GM10266 (cell line): ENCODE data around the gene PRDM15.

ENCODE experiments used
- DNase-seq: peaks from one replicate; pipeline ENCODE4 v3.0.0; 2012; ENCODE audit errors: extremely low spot score
- TF ChIP-seq, protein P1 (sequence below): IDR thresholded peaks from 2 replicates; pipeline ENCODE4 v1.5.1; 2012; ENCODE audit warnings: mild to moderate bottlenecking, low read depth; ENCODE audit not compliant: control insufficient read depth, insufficient read depth; ENCODE audit errors: missing control alignments

The PRDM15 gene

DNA sequence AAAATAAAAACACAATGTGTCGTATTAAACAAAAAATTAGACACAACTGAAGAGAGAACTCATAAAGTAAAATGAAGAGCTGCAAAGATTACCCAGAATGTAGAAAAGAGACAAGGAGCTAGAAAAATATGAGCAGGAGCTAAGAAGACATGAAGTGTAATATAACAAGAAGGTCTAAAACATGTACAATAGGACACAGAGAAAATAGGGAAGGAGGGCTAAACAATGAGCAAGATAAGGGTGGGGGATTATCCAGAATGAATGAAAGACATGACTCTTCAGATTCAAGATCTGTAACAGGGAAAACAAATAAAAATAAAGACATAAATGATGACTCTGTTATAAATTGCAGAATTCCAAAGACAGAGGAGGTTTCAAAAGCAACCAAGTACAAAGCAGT is 38.3 kb downstream of the PRDM15 start:
- TF ChIP-seq, protein P1, sequence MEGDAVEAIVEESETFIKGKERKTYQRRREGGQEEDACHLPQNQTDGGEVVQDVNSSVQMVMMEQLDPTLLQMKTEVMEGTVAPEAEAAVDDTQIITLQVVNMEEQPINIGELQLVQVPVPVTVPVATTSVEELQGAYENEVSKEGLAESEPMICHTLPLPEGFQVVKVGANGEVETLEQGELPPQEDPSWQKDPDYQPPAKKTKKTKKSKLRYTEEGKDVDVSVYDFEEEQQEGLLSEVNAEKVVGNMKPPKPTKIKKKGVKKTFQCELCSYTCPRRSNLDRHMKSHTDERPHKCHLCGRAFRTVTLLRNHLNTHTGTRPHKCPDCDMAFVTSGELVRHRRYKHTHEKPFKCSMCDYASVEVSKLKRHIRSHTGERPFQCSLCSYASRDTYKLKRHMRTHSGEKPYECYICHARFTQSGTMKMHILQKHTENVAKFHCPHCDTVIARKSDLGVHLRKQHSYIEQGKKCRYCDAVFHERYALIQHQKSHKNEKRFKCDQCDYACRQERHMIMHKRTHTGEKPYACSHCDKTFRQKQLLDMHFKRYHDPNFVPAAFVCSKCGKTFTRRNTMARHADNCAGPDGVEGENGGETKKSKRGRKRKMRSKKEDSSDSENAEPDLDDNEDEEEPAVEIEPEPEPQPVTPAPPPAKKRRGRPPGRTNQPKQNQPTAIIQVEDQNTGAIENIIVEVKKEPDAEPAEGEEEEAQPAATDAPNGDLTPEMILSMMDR = no peak
- DNase-seq = no peak

DNA sequence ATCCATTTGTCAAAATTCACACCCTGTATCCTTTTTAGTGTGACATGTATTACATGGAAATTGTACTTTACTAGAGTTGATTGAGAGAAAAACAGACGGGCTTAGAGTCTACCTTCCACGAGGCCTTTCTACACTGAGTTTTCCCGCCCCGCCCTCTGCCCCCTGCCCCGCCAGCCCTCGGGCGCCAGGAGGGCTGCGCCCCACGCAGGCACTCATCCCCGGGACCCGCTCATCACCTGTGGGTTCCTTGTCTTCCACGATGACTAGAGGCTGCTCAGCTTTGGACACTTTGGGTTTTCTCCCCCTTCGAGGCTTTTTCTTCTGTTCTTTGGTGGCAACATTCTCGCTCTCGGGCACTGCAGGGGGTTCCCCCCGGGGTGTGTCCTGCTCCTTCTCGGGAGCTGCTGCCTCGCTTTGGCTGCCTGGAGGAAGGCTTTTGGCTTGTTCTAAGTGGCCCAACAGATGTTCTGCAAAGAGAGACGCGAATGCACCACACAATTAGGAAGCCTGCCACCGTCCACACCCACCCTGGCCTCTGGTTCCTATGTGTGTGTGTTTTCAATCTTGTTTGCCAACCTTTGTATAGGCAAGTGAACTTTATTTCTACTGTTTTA is 39.6 kb downstream of the PRDM15 start:
- TF ChIP-seq, protein P1 = no peak

DNA sequence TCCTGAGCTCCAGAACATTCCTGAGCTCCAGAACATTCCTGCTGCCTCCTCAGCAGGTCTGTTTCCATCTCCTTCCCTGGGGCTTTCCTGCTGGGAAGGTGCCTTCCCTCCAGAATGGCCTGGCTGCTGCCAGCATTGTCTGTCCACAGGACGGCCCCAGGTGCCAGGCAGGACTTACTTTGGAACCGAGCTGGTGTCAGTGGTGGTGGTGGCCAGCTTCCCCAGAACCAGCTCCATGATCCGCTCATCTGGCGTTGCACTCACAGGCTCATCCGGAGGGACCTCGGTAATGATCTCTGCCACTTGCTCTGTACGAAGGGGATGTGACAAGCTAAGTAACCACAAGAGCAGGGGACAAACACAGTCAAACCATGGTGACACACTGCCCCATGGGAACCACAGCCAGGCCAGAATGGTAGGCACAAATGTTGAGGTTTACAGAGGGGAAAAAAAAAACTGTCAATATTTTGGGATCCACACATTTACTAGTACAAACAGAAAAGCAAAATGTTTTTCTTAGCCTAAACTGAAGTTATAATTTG is 41.3 kb downstream of the PRDM15 start:
- TF ChIP-seq, protein P1 = no peak

More for the DNA sequence above, 39.6 kb downstream of the PRDM15 start:
- no peak for DNase-seq

DNA sequence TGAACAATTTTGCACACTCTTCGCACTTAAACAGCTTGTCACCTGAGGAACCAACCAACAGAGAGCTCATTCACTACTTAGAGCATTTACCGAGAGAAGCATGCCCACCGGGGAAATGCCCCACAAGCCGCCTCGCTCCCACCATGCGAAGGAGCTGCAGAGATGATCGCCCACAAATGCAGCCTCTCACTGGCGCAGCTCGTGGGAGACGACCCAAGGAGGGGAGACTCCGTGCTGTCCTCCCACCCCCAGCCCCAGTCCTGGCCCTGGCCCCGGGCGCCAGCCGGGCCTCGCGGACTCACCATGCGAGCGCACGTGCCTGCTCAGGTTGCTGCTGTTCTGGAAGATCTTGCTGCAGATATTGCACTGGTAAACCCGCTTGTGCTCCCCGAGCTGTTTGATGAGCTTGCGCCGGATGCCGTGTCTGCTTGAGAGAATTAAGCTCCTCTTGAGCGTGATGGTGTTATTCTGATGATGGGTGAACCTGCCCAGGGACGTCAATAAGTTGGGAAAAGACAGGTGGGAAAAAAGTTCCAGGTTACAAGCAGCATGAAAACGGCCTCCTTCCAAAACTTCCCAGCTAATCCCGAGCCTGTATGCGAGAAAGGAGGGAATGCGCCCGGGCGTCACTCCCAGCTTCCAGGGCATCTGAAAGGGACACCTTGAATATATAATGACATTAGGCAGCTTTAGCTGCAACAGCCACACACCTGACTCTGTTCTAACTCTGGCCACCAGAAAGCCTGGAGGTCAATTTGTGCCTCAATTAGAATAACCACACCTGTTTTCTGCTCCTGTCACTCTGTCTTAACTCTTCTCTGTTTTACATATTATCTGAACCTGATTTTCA is 42.8 kb downstream of the PRDM15 start:
- TF ChIP-seq, protein P1 = no peak
- DNase-seq = no peak

More for the DNA sequence above, 41.3 kb downstream of the PRDM15 start:
- DNase-seq = no peak

DNA sequence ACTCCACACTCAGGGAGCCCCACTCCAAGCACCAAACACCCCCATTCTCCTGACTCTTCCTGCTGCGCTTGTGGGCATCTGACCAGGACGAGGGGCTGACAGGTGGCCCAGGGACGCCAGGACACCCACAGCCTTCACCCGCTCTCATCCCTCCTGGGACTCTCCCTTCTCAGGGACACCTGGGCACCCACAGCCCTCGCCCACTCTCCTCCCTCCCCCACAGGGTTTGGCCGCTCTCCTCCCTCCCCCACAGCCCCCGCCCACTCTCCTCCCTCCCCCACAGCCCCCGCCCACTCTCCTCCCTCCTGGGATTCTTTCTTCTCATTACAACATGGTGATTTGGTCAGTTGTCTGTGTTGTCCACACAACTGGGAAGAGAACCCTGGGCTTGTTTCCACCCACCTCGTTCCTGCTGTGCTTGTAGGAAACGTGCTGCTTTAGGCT is 43.4 kb downstream of the PRDM15 start:
- TF ChIP-seq, protein P1 = no peak
- DNase-seq = no peak

DNA sequence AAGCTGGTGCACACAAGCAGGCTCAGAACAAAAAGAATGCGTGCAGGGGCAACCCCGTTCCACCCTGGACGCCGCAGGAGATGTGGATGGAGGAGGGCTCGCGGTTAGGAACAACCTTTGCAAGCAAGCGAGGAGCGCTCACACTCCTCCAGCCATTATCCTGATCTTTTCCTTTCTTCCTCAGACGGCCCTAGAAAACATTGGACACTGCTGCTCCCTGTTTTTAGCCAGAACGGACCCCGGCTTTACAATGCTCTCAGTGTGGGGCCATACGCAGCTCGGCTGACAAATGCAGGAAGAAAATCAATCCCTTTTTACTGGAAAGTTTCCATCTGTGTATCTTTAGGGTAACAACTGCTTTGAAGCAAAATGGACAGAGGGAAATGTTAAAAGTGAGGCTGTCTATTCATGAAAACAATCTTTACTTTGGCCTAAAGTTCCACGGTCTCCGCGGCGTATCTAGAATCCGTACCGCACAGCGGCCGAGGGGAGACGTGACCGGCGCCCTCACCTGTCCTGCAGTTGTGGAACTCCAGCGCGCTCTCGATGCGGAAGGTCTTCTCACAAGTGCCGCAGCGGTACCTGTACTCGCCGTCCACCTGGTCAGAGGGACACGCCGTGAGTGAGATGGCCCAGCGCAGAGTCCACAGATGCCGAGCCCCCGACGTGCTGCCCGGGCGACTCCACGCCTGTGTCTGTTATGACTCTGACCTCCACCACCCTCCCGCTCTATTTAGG is 44.0 kb downstream of the PRDM15 start:
- no peak for DNase-seq
- TF ChIP-seq, protein P1 = no peak
